Peyer's patch (tissue), 4 donors: ENCODE data around the gene NAALAD2. TPM values are rescaled to one million over a fixed set of nuclear protein-coding genes. Genes with fewer than 3 reads are reported as not detected.

Source experiments
- DNase-seq, 3 donors: peaks; one replicate each; pipeline ENCODE4 v3.0.0-alpha.2; 2017 to 2019
- H3K27ac ChIP-seq, 4 donors: fragments of 200-600 bp; sonication (generic); one replicate each; pipeline ENCODE4 v1.5.1; 2016 to 2019
- H3K27me3 ChIP-seq, 2 donors: fragments of 200-600 bp; sonication (generic); one replicate each; pipeline ENCODE4 v1.5.1; 2019
- H3K36me3 ChIP-seq, 3 donors: fragments of 200-600 bp; sonication (generic); one replicate each; pipeline ENCODE4 v1.5.1; 2016 to 2019
- H3K4me1 ChIP-seq, 4 donors: fragments of 200-600 bp; sonication (generic); one replicate each; pipeline ENCODE4 v1.5.1; 2016 to 2019
- H3K4me3 ChIP-seq, 4 donors: fragments of 200-600 bp; sonication (generic); 1 replicate in 3 of 4; 2 replicates in 1 of 4; pipeline ENCODE4 v1.5.1; 2016 to 2019; ENCODE audit warnings: mild to moderate bottlenecking in 1 of 4
- H3K9me3 ChIP-seq, 4 donors: fragments of 200-600 bp; sonication (generic); one replicate each; pipeline ENCODE4 v1.5.1; 2016 to 2019; ENCODE audit warnings: mild to moderate bottlenecking in 1 of 4
- CTCF ChIP-seq, 6 experiments: fragments of 450-650 bp in 4 of 6; fragments of 200-600 bp in 2 of 6; sonication (generic) in 1 of 6; IDR thresholded peaks; one replicate each; pipeline ENCODE4 v1.5.1; 2017 to 2019; ENCODE audit warnings: antibody characterized with exemption in 6 of 6, mild to moderate bottlenecking in 3 of 6, moderate library complexity in 1 of 6
- POLR2A ChIP-seq, 2 donors: fragments of 450-650 bp; IDR thresholded peaks; one replicate each; pipeline ENCODE4 v1.5.1; 2017; ENCODE audit warnings: antibody characterized with exemption in 2 of 2, mild to moderate bottlenecking in 2 of 2, moderate library complexity in 2 of 2
- total RNA-seq, 4 donors: library from RNA; depleted of rRNA; stranded (reverse); fragments of >200 nt; gene quantifications; one replicate each; pipeline ENCODE4 v1.1.0, GENCODE V29; 2016

NAALAD2 gene
- total RNA-seq, 4 donors from 2014 or later, result 1.7 to 7.0 (median 4.2) TPM; not detected in 1

- TF ChIP-seq POLR2A (IDR thresholded peaks at IDR 0.05), result no peak
- no peak for TF ChIP-seq CTCF (IDR thresholded peaks at IDR 0.05)
- Histone ChIP-seq H3K9me3 (no peaks in the 10 kb centered on the region), H3K36me3 (no peaks in the 10 kb centered on the region), H3K4me1 (no peaks in the 10 kb centered on the region), H3K27ac (no peak overlapping the region), H3K27me3 (no peaks in the 10 kb centered on the region), H3K4me3 (no peak overlapping the region)
- DNase-seq, result no peak
Measured at GRCh38 chr11:90189011-90189410, 54.5 kb downstream of the NAALAD2 start.

GRCh38 chr11:90192869-90193582 lies 58.6 kb downstream of the NAALAD2 start:
- no peak for TF ChIP-seq CTCF (IDR thresholded peaks at IDR 0.05)
- TF ChIP-seq POLR2A (IDR thresholded peaks at IDR 0.05), result no peak

GRCh38 chr11:90197377-90197776 lies 62.9 kb downstream of the NAALAD2 start:
- no peaks in the 10 kb centered on the region for H3K27me3 ChIP-seq
- no peak for TF ChIP-seq CTCF (IDR thresholded peaks at IDR 0.05)
- TF ChIP-seq POLR2A (IDR thresholded peaks at IDR 0.05), result no peak
- DNase-seq, result no peak
- no peaks in the 10 kb centered on the region for H3K9me3 ChIP-seq
- no peak overlapping the region for H3K4me3 ChIP-seq
- H3K27ac ChIP-seq, result no peak overlapping the region
- H3K4me1 ChIP-seq, result no peaks in the 10 kb centered on the region
- peaks cover 0 to 30% (median 0%) of the 10 kb centered on the region in 3 donors for H3K36me3 ChIP-seq

More at GRCh38 chr11:90192869-90193582, 58.6 kb downstream of the NAALAD2 start:
- Histone ChIP-seq H3K36me3 (peaks cover 0 to 3% (median 0%) of the 10 kb centered on the region in 3 donors), H3K9me3 (no peaks in the 10 kb centered on the region), H3K4me3 (no peak overlapping the region), H3K27me3 (no peaks in the 10 kb centered on the region), H3K27ac (no peak overlapping the region), H3K4me1 (no peaks in the 10 kb centered on the region)
- no peak for DNase-seq

GRCh38 chr11:90202342-90202741 lies 67.9 kb downstream of the NAALAD2 start:
- DNase-seq, result no peak
- TF ChIP-seq CTCF (IDR thresholded peaks at IDR 0.05) (no peak), POLR2A (IDR thresholded peaks at IDR 0.05) (no peak)
- Histone ChIP-seq H3K4me3 (no peak overlapping the region), H3K36me3 (peaks cover 0 to 61% (median 0%) of the 10 kb centered on the region in 3 donors), H3K27ac (no peak overlapping the region), H3K27me3 (no peaks in the 10 kb centered on the region), H3K4me1 (no peaks in the 10 kb centered on the region), H3K9me3 (no peaks in the 10 kb centered on the region)

GRCh38 chr11:90204407-90204806 lies 69.9 kb downstream of the NAALAD2 start:
- TF ChIP-seq CTCF (IDR thresholded peaks at IDR 0.05) (no peak), POLR2A (IDR thresholded peaks at IDR 0.05) (no peak)
- Histone ChIP-seq H3K4me3 (no peak overlapping the region), H3K27ac (no peak overlapping the region), H3K4me1 (no peaks in the 10 kb centered on the region), H3K27me3 (no peaks in the 10 kb centered on the region), H3K36me3 (peaks cover 0 to 63% (median 0%) of the 10 kb centered on the region in 3 donors), H3K9me3 (no peaks in the 10 kb centered on the region)
- no peak for DNase-seq
